HL-60 (cell line): Measurements from ENCODE around the gene CSNK1G2.

Source experiments
- CTCF ChIP-seq: IDR thresholded peaks from one replicate; pipeline ENCODE4 v1.5.1; 2011; ENCODE audit warnings: low read length, control low read depth, inconsistent platforms; ENCODE audit not compliant: insufficient read depth
- POLR2AphosphoS5 ChIP-seq: IDR thresholded peaks from 2 replicates; pipeline ENCODE4 v1.6.1; 2012; ENCODE audit warnings: low read depth
- REST ChIP-seq: IDR thresholded peaks from 2 replicates; pipeline ENCODE4 v1.6.1; 2012; ENCODE audit warnings: low read depth; ENCODE audit not compliant: insufficient replicate concordance

GRCh38 chr19:1967087-1967608, 26.2 kb downstream of the CSNK1G2 start:
- TF ChIP-seq CTCF, result no peak
- TF ChIP-seq REST, result no peak
- TF ChIP-seq POLR2AphosphoS5, result no peak
